ENCODE results near the gene IGF2. TPM values are rescaled to one million over a fixed set of nuclear protein-coding genes. Genes with fewer than 3 reads are reported as not detected.
"Not testable (repeated sequence)": the region's sequence is repeated elsewhere in the genome, so short reads cannot be mapped to it uniquely, and the experiment has no call there.

The IGF2 gene
- total and polyA plus RNA-seq, 3 donors from 2014 or later: 52.3 to 104 (median 69.8) TPM

DNA sequence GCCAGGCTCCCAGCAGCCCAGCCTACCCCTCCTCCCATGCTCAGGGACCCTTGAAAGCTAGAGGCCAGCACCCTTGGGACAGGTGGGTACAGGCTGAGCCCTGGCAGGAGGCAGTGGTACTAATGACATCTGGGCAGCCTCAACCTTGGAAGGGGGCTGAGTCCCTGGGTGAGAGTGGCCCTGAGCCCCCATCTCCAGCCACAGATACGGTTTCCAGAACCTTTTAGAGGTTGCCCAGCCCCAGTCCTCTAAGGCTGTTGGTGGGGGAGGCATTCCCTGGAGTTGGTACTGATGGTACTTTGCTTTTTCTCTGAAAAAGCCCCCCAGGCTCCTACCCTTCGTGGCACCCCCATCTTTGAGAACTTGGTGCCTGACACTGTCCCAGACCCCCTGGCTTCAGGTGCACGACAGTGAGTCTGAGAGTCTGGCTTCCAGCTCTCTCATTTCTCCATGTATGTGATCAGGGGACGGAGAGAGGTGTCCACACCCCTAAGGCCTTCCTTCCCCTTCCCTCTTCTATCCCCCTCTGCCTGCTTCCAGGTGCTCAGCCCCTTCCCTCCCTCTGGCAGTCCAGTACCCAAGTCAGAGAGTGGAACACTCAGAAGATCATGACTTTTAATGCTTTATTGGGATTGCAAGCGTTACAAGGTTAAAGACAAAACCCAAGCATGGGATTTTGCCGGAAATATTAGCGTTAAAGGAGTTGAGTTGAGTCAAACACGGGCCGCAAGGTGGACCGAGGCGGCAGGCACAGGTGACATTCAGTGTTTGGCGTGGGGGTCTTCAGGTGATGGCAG is 10.5 kb downstream of the IGF2 start:
- Histone ChIP-seq H3K36me3 (ENCODE audit: low read depth, missing control alignments) (no peaks in the 10 kb centered on the region), H3K4me3 (no peak overlapping the region), H3K27me3 (no peaks in the 10 kb centered on the region), H3K9me3 (no peaks in the 10 kb centered on the region), H3K27ac (no peak overlapping the region), H3K4me1 (no peaks in the 10 kb centered on the region)
- TF ChIP-seq POLR2A (IDR thresholded peaks at IDR 0.05): no peak
- TF ChIP-seq, protein P1, sequence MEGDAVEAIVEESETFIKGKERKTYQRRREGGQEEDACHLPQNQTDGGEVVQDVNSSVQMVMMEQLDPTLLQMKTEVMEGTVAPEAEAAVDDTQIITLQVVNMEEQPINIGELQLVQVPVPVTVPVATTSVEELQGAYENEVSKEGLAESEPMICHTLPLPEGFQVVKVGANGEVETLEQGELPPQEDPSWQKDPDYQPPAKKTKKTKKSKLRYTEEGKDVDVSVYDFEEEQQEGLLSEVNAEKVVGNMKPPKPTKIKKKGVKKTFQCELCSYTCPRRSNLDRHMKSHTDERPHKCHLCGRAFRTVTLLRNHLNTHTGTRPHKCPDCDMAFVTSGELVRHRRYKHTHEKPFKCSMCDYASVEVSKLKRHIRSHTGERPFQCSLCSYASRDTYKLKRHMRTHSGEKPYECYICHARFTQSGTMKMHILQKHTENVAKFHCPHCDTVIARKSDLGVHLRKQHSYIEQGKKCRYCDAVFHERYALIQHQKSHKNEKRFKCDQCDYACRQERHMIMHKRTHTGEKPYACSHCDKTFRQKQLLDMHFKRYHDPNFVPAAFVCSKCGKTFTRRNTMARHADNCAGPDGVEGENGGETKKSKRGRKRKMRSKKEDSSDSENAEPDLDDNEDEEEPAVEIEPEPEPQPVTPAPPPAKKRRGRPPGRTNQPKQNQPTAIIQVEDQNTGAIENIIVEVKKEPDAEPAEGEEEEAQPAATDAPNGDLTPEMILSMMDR (IDR thresholded peaks at IDR 0.05): no peak
- 81 to 83% methylated on average over 11 to 12 of the region's 12 CpGs for WGBS, 2 donors
- DNase-seq: no peak
- intact Hi-C loops (cut with DNase I; ENCODE audit: low total_unique reads): no loop called here

GRCh38 chr11:2128130-2128510 is 11.1 kb downstream of the IGF2 start:
- H3K27me3 ChIP-seq: no peaks in the 10 kb centered on the region
- no peaks in the 10 kb centered on the region for H3K36me3 ChIP-seq (ENCODE audit: low read depth, missing control alignments)
- intact Hi-C loops (cut with DNase I; ENCODE audit: low total_unique reads): no loop called here
- TF ChIP-seq, protein P1 (IDR thresholded peaks at IDR 0.05): no peak
- no peak for TF ChIP-seq POLR2A (IDR thresholded peaks at IDR 0.05)
- H3K9me3 ChIP-seq: no peaks in the 10 kb centered on the region
- 83 to 86% methylated on average over 3 to 7 of the region's 7 CpGs for WGBS, 2 donors
- H3K4me1 ChIP-seq: no peaks in the 10 kb centered on the region
- DNase-seq: no peak
- H3K4me3 ChIP-seq: no peak overlapping the region
- H3K27ac ChIP-seq: no peak overlapping the region

- 84 to 87% methylated on average over 7 to 8 of the region's 8 CpGs for whole genome bisulfite sequencing, 2 donors
Observed at GRCh38 chr11:2127482-2128129, 11.6 kb downstream of the IGF2 start.

DNA sequence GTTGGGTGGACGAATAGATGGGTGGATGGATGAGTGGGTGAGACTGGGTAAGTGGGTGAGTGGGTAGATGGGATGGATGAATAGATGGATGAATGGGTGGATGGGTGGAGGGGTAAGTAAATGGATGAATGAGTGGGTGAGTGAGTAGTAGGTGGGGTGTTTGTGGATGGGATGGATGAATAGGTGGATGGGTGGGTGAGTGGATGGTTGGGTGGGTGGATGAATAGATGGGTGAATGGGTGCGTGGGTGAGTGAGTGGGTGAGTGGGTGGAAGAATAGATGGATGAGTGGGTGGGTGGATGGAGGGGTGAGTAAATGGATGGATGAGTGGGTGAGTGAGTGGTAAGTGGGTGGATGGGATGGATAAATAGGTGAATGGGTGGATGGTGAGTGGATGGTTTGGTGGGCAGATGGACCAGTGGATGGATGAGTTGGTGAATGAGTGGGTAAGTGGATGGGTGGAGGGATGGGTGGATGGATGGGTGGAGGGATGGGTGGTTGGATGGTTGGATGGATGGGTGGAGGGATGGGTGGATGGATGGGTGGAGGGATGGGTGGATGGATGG is 12.6 kb downstream of the IGF2 start:
- Histone ChIP-seq H3K4me3 (no peak overlapping the region), H3K36me3 (ENCODE audit: low read depth, missing control alignments) (no peaks in the 10 kb centered on the region), H3K4me1 (no peaks in the 10 kb centered on the region), H3K27me3 (no peaks in the 10 kb centered on the region), H3K9me3 (no peaks in the 10 kb centered on the region), H3K27ac (no peak overlapping the region)
- intact Hi-C loops (cut with DNase I; ENCODE audit: low total_unique reads): no loop called here
- DNase-seq: no peak
- no peak for TF ChIP-seq POLR2A (IDR thresholded peaks at IDR 0.05)
- TF ChIP-seq, protein P1 (IDR thresholded peaks at IDR 0.05): no peak
- 92 to 94% methylated on average over 2 of the region's 2 CpGs for WGBS, 2 donors

More at GRCh38 chr11:2127482-2128129, 11.6 kb downstream of the IGF2 start:
- no peak overlapping the region for H3K4me3 ChIP-seq
- H3K27me3 ChIP-seq: no peaks in the 10 kb centered on the region
- intact Hi-C loops (cut with DNase I; ENCODE audit: low total_unique reads): no loop called here
- no peaks in the 10 kb centered on the region for H3K36me3 ChIP-seq (ENCODE audit: low read depth, missing control alignments)
- H3K9me3 ChIP-seq: no peaks in the 10 kb centered on the region
- DNase-seq: no peak
- no peak for TF ChIP-seq POLR2A (IDR thresholded peaks at IDR 0.05)
- TF ChIP-seq, protein P1 (IDR thresholded peaks at IDR 0.05): no peak
- H3K27ac ChIP-seq: no peak overlapping the region
- no peaks in the 10 kb centered on the region for H3K4me1 ChIP-seq

DNA sequence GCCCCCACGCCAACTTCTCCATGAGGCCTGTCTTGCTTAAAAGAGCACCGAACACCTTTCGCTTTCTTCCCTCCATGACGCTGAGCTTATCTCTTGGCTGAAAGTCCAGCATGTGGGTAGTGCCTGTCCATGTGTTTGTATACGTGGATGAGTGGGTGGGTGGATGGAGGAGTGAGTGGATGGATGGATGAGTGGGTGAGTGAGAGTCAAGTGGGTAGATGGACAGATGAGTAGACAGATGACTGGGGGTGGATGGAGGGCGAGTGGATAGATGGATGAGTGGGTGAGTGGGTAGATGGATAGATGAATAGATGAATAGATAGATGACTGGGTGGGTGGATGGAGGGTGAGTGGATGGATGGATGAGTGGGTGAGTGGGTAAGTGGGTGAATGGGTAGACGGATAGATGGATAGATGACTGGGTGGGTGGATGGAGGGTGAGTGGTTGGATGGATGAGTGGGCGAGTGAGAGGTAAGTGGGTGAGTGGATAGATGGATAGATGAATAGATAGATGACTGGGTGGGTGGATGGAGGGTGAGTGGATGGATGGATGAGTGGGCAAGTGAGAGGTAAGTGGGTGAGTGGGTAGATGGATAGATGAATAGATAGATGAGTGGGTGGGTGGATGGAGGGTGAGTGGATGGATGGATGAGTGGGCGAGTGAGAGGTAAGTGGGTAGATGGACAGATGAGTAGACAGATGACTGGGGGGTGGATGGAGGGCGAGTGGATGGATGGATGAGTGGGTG is 14.3 kb downstream of the IGF2 start:
- WGBS, 2 donors: 87 to 89% methylated on average over 9 to 10 of the region's 10 CpGs
- H3K27ac ChIP-seq; DNase-seq; H3K27me3 ChIP-seq; intact Hi-C loops (cut with DNase I; ENCODE audit: low total_unique reads); H3K4me1 ChIP-seq; H3K4me3 ChIP-seq; H3K36me3 ChIP-seq (ENCODE audit: low read depth, missing control alignments); H3K9me3 ChIP-seq: not testable (repeated sequence)

Data from testis (tissue), 3 donors.